HG02852 (cell line): ENCODE results near the gene OR6K3.
"Not testable (repeated sequence)": the region's sequence is repeated elsewhere in the genome, so short reads cannot be mapped to it uniquely, and the experiment has no call there.

Experiments used
- ATAC-seq: cut with Tn5 transposase; IDR thresholded peaks from one replicate; pipeline ENCODE4 v1.9.1; 2021; ENCODE audit warnings: mild to moderate bottlenecking, moderate library complexity; ENCODE audit not compliant: unreplicated experiment

The OR6K3 gene, protein sequence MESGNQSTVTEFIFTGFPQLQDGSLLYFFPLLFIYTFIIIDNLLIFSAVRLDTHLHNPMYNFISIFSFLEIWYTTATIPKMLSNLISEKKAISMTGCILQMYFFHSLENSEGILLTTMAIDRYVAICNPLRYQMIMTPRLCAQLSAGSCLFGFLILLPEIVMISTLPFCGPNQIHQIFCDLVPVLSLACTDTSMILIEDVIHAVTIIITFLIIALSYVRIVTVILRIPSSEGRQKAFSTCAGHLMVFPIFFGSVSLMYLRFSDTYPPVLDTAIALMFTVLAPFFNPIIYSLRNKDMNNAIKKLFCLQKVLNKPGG

DNA sequence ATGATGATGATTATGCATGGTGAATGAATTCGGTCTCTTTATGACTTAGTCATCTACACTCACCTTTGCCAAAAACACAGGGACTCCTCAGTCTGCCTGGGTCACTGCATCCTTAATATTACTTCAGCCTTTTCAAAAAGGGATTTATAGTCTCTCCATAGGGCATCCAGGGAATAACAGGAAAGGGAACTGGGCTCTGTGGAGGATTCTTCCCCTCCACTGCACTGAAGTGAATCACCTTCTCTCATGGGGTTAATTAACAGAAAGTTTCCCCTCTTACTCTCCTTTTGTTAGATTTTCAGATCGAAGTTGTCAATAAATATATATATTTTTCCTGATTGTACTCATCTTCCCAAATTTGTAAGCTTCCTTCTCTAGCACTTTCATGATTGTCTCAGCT lies at the start of gene OR6K3:
OR6K3 (minus strand) TSS at position 101 of the 400 bp plus-strand sequence. CDS start 2,605 bp downstream, outside the sequence.
- no peak for ATAC-seq

DNA sequence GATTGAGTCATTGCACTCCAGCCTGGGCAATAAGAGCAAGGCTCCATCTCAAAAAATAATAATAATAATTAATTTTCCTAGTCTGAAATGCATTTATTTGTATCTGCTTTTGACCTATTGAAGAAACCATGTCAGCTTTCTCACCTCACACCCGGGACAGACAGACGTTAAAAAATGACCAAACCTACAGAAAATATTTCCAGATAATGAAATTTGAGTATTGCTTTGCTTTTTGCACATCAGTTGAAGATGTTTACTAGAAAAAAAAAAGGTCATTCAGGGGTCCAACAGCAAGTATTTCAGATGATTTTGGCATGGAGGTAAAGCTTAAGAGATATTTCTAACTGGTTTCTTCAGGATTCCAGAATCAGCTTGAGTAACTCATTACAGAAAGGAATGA lies 33.9 kb upstream of the OR6K3 start, which contains the start of gene OR6K6:
OR6K6 (plus strand) TSS at position 301 of the 400 bp plus-strand sequence. CDS start 168 bp downstream, outside the sequence.
- no peak for ATAC-seq

DNA sequence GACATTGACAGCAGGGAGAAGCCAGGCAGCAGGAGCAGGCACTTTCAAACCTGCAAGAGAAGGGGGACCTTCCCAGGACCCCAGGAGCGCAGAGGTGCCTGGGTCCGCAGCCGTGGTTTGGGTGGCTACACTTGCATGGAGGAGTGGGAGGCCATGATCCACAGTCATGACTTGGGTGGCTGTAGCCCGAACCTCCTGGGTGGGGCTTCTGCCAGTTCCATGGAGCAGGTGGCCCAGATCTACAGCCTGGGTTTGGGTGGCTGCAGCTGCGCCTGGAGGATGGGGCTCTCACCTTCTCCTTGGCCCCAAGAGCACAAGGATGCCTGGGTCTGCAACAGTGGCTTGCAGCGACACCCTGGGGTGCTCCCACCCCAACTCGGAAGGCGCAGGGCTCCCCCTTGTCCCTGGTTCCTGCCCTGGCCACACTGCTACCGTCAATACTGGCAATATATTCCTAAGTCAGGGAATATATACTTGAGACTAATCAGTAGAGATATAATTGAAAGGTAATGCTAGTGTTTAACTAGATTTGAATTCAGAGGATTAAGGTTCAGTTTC lies 31.7 kb upstream of the OR6K3 start:
- ATAC-seq = no peak

DNA sequence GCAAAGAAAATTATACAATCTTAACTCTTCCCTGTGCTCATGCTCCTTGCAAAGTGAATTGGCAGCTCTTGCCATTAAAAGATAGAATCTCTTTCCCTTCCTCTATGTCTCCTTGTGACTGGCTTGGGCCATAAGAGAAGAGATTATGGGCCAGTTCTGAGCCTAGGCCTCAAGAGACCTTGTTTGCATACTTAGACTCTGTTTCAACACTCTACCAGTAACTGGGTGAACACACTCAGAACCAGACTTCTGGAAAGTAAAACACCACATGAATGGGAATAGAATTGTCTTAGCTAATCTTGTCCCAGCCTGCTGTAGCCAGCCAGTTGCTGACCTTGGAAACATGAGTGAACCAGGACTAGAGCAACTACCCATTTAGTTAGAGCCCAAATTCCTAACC lies 15.3 kb upstream of the OR6K3 start:
- ATAC-seq = no peak

DNA sequence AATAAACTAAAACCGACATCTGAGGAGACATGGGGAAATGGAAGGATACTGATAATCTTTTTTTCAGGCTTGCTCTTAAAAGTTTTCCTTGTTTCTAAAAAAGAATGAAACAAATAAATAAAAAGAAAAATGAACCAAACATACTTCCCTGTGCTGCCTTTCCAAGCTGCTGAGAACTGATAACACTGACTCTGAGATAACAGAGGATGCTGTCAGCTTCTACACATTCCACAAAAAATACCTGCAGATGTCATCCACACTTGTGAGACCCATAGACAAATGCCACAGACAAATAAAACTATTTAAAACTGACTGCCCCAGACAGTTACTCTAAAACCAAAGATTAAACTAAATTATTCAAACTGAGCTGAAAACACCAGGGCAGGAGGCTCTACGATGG lies 12.0 kb upstream of the OR6K3 start:
- ATAC-seq = no peak

DNA sequence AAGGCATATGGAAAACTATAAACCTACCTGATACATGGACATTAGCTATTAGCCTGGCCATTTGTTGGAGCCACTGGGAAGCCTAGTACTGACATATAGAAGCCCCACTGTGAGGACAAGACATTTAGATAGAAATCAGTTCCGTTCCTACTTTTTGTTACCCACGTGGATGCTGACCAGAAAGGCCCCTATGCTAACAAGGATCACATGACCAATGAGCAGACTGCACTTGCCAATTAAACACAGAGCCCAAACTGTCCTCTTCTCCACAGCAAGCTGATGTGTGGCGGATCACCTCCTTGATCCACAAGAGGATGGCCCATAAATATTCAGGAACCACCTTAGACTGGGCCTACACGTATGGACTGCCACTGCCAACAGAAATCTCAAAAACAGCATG lies 11.2 kb upstream of the OR6K3 start:
- ATAC-seq = no peak

DNA sequence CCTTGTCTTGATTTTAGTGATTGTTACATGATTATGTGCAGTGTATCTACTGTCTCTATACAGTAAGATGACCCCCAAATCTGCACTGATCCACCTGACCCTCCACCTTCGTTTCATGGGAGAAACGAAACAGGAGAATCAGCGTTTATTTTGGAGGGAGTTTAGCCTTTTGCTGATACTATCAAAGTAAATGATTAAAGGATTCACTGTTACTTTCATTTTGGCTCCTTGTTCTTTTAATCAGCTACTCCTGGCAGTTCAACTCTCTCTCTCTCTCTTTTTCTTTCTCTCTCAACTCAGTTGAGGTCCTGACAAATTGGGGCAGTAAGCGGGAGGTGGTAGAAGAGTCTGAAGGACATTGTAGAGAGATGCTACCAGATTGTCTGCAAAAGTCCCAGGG lies 9.9 kb upstream of the OR6K3 start:
- no peak for ATAC-seq

DNA sequence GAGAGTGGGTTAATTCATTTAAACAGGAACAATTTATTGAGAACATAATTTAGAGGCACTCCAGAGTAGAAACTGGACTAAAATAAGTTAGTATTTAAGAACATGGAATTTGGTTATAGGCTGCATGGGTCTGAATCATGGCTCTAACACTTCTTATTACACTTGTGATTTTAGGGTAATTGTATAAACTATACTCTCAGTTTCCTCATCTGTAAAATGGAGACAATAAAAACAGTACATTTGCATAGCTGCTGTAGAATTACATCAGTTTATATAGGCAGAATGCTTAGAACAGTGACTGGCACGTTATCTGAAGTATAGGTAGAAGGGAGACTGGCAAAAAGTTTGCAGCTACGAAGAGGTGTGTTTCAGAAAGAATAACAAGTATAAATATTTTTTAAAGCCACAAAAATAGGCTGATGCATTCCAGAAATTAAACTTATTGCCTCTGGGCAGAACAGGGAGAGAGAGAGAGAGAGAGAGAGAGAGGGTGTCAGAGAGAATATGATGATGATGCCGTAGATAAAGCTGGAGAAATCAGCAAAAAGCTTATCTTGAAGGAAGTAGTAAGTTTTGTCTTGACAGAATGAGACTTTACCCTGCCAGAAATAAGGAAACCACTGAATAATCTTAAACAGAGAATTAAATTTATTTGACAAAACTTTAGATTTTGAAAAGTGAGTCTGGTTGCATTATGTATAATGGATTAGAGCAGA lies 8.1 kb upstream of the OR6K3 start:
- no peak for ATAC-seq

DNA sequence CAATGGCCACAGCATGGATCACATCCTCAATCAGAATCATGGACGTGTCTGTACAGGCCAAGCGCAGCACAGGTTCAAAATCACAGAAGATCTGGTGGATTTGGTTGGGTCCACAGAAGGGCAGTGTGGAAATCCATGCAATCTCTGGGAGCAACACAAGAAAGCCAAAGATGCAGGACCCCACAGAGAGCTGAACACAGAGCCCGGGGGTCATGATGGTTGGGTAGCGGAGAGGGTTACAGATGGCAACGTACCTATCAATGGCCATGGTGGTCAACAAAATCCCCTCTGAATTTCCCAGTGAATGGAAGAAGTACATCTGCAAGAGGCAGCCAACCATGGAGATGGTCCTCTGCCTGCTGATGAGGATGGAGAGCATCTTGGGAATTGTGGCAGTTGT lies 3.9 kb upstream of the OR6K3 start:
- ATAC-seq = no peak

DNA sequence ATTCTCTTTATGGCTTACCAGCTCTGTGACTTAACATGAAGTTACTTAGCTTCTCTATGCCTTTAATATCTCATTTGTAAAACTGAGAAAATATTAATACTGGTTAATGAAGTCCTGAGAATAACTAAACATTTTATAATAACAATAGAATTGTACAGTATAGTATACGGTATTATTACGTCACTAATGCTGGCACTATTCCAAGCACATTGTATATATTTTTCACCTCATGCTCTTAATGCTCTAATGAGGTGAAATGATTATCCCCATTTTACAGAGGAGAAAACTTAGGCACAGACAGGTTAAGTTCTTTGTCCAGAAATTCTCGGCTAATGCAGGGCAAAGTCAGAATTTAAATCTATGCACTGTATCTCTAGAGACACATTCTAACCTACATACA lies 856 bp downstream of the OR6K3 start:
- ATAC-seq = no peak

DNA sequence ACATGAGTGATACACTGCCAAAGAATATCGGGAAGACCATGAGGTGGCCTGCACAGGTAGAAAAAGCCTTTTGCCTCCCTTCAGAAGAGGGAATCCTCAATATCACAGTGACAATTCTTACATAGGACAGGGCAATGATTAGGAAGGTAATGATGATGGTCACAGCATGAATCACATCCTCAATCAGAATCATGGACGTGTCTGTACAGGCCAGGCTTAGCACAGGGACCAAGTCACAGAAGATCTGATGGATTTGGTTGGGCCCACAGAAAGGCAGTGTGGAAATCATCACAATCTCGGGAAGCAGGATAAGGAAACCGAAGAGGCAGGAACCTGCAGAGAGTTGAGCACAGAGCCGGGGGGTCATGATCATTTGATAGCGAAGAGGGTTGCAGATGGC lies 3.2 kb downstream of the OR6K3 start:
- ATAC-seq = no peak

DNA sequence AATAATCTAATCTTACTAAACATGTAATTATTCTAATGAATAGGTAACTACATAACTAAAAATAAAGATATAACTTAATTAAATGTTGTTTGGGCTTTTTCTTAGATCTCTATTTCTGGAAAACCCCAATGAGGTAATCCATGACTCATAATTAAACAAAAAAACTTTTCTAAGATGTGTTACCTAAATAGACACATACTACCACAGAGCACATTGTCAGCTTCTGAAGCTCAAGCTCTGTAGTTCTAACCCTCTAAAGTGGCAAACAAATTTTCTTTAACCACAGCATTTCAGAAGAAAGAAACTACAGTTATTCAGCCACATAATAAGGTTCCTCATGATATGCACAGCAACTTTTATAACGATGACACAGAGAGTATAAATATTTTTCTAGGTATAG lies 4.2 kb downstream of the OR6K3 start:
- no peak for ATAC-seq

DNA sequence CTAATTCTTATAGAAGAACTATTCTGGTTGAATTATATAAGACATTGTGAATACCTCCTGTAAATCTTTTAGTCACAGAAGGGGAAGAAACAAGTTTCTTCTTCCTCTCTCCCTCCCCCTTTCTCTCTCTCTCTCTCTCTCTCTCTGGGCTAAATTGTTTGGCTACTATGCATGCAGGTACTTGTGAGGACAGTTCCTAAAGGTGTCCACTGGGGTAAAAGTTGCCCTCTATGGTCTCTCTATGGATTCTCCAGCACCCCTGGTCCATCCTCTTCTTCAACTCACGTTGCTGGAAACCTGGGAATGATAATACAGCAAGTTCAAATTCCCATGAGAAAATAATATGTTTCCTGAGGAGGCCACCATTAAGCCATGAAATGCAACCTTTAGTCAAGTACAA lies 5.8 kb downstream of the OR6K3 start:
- ATAC-seq = no peak

DNA sequence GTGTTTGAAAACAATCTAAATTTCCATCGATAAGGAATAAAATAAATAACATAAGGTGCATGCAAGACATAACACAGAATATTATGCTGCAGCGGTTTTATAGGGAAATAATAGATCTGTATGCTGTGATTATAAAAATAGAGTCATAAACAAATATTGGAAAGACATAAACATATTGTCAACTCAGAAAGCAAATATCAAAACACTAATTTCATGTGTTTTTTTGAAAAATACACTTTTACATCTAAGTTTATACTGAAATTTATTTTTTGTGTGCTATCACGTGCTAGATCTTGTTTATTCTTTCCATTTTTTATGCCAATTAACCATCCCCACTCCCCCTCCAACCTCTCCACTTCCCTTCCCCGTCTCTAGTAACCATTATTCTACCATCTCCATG lies 9.4 kb downstream of the OR6K3 start:
- ATAC-seq = no peak

DNA sequence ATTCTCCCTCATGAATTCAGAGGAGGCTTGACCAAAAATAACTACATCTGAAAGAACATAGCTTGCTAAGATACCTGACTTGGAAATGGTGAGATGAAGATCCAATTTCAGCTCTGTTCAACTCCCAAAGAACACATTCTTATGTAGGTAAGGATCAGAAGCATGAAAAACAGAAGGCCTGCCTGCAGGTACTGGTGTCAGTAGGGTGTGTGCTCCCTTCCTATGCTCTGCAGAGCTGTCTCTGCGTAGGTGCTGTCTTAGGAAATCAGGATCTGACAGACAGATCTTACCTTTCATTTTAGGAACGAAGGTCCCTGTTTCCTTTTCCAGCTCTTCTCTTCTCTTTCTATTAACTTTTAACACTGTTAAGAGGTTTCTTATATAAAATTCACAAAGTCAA lies 14.4 kb downstream of the OR6K3 start:
- no peak for ATAC-seq

DNA sequence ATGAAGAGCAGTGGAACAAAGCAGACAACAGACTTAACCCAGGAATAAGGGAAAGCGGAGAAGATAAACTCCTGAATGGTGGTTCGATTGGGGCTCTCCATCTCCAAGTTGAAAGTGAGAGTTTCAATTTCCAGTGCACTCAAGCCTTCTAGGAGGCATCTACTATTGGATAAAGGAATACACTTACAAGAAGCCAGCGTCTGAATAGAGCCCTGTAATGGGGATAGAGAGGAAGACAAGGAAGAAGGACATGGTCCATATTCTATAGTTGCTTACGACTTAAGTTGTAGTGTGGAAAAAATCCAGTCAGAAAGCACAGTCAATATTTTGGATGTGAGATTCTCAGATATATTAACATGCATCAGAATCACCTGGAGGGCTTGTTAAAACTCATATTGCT lies 20.0 kb downstream of the OR6K3 start, which contains the start of gene OR6K2:
OR6K2 (minus strand) TSS at position 101 of the 400 bp plus-strand sequence; CDS start at position 101, 0 bp downstream.
- ATAC-seq = no peak

DNA sequence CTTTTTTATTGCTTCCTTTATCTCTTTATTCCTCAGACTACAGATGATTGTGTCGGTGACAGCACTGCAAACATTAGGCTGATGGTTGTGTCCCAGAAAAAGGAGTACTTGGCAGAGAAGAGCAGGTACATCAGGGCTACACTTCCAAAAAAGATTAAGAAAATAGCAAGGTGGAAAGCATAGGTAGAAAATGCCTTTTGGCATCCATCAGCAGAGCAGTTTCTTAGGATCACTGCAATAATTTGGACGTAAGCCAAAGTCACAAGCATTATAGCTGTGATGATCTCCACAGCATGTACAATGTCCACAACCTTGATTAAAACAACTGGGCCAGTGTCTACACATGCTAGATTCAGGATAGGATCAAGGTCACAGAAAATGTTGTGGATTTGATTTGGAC lies 25.9 kb downstream of the OR6K3 start:
- no peak for ATAC-seq

DNA sequence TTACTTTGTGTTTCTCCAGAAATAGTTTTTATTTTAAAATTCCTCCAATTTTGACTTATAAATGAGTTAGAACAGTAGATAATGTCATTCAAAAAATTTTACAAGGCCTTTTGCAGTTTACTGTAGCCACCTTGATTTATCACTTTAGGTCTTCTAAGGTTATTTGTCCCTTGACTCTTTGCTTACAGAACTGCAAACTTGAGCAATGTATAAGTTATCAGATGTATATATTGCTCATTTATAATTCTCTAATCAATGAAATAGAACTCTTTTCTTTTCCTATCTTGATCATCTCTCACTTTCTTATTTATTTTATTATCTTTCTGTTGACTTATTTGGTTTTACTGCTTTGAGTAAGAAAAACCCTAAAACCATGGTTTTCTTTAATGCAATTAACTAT lies 28.2 kb downstream of the OR6K3 start:
- no peak for ATAC-seq

DNA sequence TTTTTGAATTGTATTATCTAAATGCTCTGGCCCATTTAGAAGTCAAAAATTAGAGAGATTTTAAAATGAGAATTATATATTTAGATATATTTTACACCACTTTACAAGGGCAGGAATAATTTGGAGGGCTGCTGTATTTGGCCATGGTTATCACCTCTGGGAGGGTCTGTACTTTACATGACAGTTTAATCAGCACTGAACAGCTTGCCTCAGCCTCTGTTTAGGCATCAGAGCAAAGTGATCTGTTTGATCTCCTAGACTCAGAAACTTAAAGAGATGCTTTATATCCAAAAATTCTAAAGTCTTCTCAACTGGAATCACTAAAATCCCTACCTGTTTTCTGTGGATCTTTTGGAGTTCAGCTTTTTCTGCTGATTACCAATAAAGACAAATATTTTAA lies 28.6 kb downstream of the OR6K3 start:
- ATAC-seq = no peak

DNA sequence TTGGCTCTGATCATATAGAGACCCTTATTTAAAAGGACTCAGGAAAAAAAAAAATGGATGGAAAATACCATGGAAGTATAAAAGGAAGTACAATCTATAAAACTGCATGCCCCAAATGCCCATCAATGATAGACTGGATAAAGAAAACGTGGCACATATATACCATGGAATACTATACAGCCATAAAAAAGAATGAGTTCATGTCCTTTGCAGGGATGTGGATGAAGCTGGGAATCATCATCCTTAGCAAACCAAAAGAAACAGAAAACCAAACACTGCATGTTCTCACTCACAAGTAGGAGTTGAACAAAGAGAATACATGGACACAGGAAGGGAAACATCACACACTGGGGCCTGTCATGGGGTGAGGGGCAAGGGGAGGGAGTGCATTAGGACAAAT lies 29.4 kb downstream of the OR6K3 start:
- not testable (repeated sequence) for ATAC-seq

DNA sequence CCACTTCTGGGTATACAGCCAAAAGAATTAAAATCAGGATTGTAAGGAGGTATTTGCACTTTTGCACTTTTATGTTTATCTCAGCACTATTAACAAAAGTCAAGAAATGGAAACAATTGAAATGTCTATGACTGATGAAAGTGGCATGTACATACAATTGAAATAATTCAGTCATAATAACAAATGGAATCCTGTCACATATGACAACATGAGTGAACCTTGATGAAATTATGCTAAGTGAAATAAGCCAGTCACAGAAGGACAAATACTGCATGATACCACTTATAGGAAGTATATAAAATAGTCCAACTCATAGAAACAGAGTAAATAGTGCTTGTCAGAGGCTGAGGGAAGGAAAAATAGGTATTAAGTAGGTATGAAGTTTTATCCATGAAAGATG lies 30.6 kb downstream of the OR6K3 start:
- no peak for ATAC-seq

DNA sequence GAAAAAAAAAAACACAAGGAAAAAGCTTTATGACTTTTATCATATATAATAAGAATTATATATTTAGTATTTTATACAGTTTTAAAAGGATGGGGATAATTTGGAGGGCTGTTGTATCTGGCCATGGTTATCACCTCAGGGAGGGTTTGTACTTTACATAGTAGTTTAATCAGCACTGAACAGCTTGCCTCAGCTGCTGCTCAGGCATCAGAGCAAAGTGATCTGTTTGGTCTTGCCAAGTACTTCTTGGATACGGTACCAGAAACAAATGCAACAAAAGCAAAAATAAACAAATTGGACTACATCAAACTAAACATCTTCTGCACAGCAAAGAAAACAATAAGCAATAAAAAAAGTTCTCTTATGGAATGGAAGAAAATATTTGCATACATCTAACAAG lies 31.4 kb downstream of the OR6K3 start:
- ATAC-seq = no peak
